Adrenal gland (tissue), 19 donors: ENCODE measurements around the gene SHFL. TPM values are rescaled to one million over a fixed set of nuclear protein-coding genes. Genes with fewer than 3 reads are reported as not detected.

Experiments used
- DNase-seq, 7 donors: peaks; one replicate each; pipeline ENCODE4 v3.0.0-alpha.2; 2019 to 2020
- H3K27ac ChIP-seq, 5 donors: fragments of 200-600 bp; sonication (generic) in 4 of 5; 1 replicate in 3 of 5; 2 replicates in 2 of 5; pipeline versions ENCODE4 v1.5.1 to v1.8.0; 2016 to 2020; ENCODE audit warnings: mild to moderate bottlenecking in 1 of 5
- H3K27me3 ChIP-seq: fragments of 200-600 bp; 2 replicates; pipeline ENCODE4 v1.8.0; 2021
- H3K36me3 ChIP-seq, 2 donors: fragments of 200-600 bp; replicated peaks in 1 of 2; 1 replicate in 1 of 2; 2 replicates in 1 of 2; pipeline versions ENCODE4 v1.5.1 to v1.8.0; 2018 to 2022
- H3K4me1 ChIP-seq, 2 donors: fragments of 200-600 bp; replicated peaks in 1 of 2; 1 replicate in 1 of 2; 2 replicates in 1 of 2; pipeline versions ENCODE4 v1.5.1 to v1.8.0; 2018 to 2021
- H3K4me3 ChIP-seq, 4 donors: fragments of 200-600 bp; sonication (generic) in 3 of 4; one replicate each; pipeline ENCODE4 v1.5.1; 2016 to 2018
- H3K9me3 ChIP-seq, 3 donors: fragments of 200-600 bp; sonication (generic) in 1 of 3; replicated peaks in 1 of 3; 1 replicate in 2 of 3; 2 replicates in 1 of 3; pipeline versions ENCODE4 v1.5.1 to v1.8.0; 2016 to 2021
- POLR2A ChIP-seq, 2 donors: fragments of 450-650 bp; IDR thresholded peaks; one replicate each; pipeline ENCODE4 v1.6.1; 2017; ENCODE audit warnings: antibody characterized with exemption in 2 of 2, mild to moderate bottlenecking in 2 of 2, moderate library complexity in 1 of 2
- WGBS, 4 donors: extraction: QIAGEN DNeasy Blood & Tissue Kit in 2 of 4; methylation state at CpG; one replicate each; pipeline versions ENCODE4 v1.1.5 to v1.1.7; 2013 to 2017; 5-methylcytosine and 5-hydroxymethylcytosine counted together
- intact Hi-C, 2 donors: fragments of 100-400 bp; cut with DNase I; formaldehyde crosslinking; loops; one replicate each; pipeline versions ENCODE4 v1.14.1 to v1.15.0; 2022 to 2023
- long read RNA-seq, 10 donors: library from polyadenylated mRNA in 3 of 10; unstranded in 2 of 10; stranded (forward) in 1 of 10; transcript quantifications; one replicate each; pipeline ENCODE4 v2.0.0 and lab custom pipeline, GENCODE V29; 2021 to 2026
- polyA plus RNA-seq, 3 donors: library from polyadenylated mRNA; stranded (reverse); fragments of 200-250 nt in 2 of 3; fragments of 350-450 nt in 1 of 3; fragmentation: Illumina TruSeq in 1 of 3; extraction: RNeasy Lipid Tissue Mini Kit (QIAGEN cat#74804) in 1 of 3; gene quantifications; one replicate each; pipeline ENCODE4 v1.2.3, GENCODE V29; 2013 to 2014
- total RNA-seq, 9 donors: library from RNA; depleted of rRNA in 4 of 9; stranded (reverse); fragments of >200 nt in 4 of 9; fragments of 120-200 nt in 1 of 9; fragmentation: NEBNext Ultra II Directional in 1 of 9; extraction: Animal tissue kit (Norgen Biotek cat#: 25700) in 1 of 9; gene quantifications; one replicate each; pipeline versions ENCODE4 v1.1.0 to v1.2.4, GENCODE V29; 2013 to 2023
- TF ChIP-seq, protein P1 (sequence below), 6 experiments: fragments of 450-650 bp in 4 of 6; fragments of 200-600 bp in 2 of 6; sonication (generic) in 1 of 6; IDR thresholded peaks; 1 replicate in 5 of 6; 2 replicates in 1 of 6; pipeline versions ENCODE4 v1.5.1 to v1.8.0; 2016 to 2021; ENCODE audit warnings: antibody characterized with exemption in 6 of 6, mild to moderate bottlenecking in 2 of 6, moderate library complexity in 1 of 6
- donor health status: healthy with polysubstance abuse.
- donor health status: Bipolar disorder and iron deficiency.
- donor health status: DM: yes; HTN: yes; CAD: no.
- donor health status: DM: no; HTN: no; CAD: no.
- donor health status: DM: no; HTN: no; CAD: no.
- donor health status: DM: yes; HTN: yes; CAD: no.

Gene SHFL
- total RNA-seq (10 to 100 TPM; 17.4 to 50.6 (median 40.9) TPM), polyA plus RNA-seq (100 to 1,000 TPM in 1 of 3 donors, 10 to 100 TPM in 2; 18.6 to 116 (median 85.5) TPM)
- long read RNA-seq, donor 1, transcript C19orf66-203 (7 exons, 2,079 nt), result minor isoform, 5 of 17 reads
- long read RNA-seq, donor 1, transcript C19orf66-204 (1 exons, 1,655 nt), result major isoform, 9 of 17 reads
- long read RNA-seq, donor 1, partial matches to known transcripts, result 0 of 17 reads
- long read RNA-seq, donor 1, other reads (novel, unspliced or antisense), result 0 of 17 reads
- long read RNA-seq, donor 2, partial matches to known transcripts, result 0 of 9 reads
- long read RNA-seq, donor 2, other reads (novel, unspliced or antisense), result 0 of 9 reads
- long read RNA-seq, donor 3, partial matches to known transcripts, result 0 of 6 reads
- long read RNA-seq, donor 3, other reads (novel, unspliced or antisense), result 0 of 6 reads
- long read RNA-seq, donor 4, transcript C19orf66-201 (8 exons, 2,117 nt), result major isoform, 7 of 15 reads
- long read RNA-seq, donor 4, partial matches to known transcripts, result 0 of 15 reads
- long read RNA-seq, donor 4, other reads (novel, unspliced or antisense), result 3 of 15 reads
- long read RNA-seq, donor 5, transcript C19orf66-203 (7 exons, 2,079 nt), result minor isoform, 24 of 103 reads
- long read RNA-seq, donor 5, transcript C19orf66-201 (8 exons, 2,117 nt), result major isoform, 52 of 103 reads
- long read RNA-seq, donor 5, transcript C19orf66-209 (8 exons, 1,481 nt), result minor isoform, 9 of 103 reads
- long read RNA-seq, donor 5, partial matches to known transcripts, result 3 of 103 reads
- long read RNA-seq, donor 5, other reads (novel, unspliced or antisense), result 14 of 103 reads
- long read RNA-seq, donor 6, transcript C19orf66-201 (8 exons, 2,117 nt), result major isoform, 12 of 18 reads
- long read RNA-seq, donor 6, partial matches to known transcripts, result 1 of 18 reads
- long read RNA-seq, donor 6, other reads (novel, unspliced or antisense), result 0 of 18 reads
- long read RNA-seq, donor 7, transcript C19orf66-204 (1 exons, 1,655 nt), result major isoform, 7 of 9 reads
- long read RNA-seq, donor 7, partial matches to known transcripts, result 0 of 9 reads
- long read RNA-seq, donor 7, other reads (novel, unspliced or antisense), result 0 of 9 reads
- long read RNA-seq, donor 8, transcript C19orf66-204 (1 exons, 1,655 nt), result major isoform, 11 of 16 reads
- long read RNA-seq, donor 8, partial matches to known transcripts, result 0 of 16 reads
- long read RNA-seq, donor 8, other reads (novel, unspliced or antisense), result 0 of 16 reads
- long read RNA-seq, donor 9, partial matches to known transcripts, result 0 of 7 reads
- long read RNA-seq, donor 9, other reads (novel, unspliced or antisense), result 0 of 7 reads
- long read RNA-seq, donor 10, transcript C19orf66-204 (1 exons, 1,655 nt), result major isoform, 10 of 11 reads
- long read RNA-seq, donor 10, partial matches to known transcripts, result 0 of 11 reads
- long read RNA-seq, donor 10, other reads (novel, unspliced or antisense), result 0 of 11 reads

- peaks cover 0 to 17% of the 10 kb centered on the region in 2 donors for H3K36me3 ChIP-seq
- no peaks in the 10 kb centered on the region for H3K27me3 ChIP-seq
- TF ChIP-seq POLR2A (IDR thresholded peaks at IDR 0.05), result peak in 1 of 2 donors; percentile 37
- TF ChIP-seq, protein P1, sequence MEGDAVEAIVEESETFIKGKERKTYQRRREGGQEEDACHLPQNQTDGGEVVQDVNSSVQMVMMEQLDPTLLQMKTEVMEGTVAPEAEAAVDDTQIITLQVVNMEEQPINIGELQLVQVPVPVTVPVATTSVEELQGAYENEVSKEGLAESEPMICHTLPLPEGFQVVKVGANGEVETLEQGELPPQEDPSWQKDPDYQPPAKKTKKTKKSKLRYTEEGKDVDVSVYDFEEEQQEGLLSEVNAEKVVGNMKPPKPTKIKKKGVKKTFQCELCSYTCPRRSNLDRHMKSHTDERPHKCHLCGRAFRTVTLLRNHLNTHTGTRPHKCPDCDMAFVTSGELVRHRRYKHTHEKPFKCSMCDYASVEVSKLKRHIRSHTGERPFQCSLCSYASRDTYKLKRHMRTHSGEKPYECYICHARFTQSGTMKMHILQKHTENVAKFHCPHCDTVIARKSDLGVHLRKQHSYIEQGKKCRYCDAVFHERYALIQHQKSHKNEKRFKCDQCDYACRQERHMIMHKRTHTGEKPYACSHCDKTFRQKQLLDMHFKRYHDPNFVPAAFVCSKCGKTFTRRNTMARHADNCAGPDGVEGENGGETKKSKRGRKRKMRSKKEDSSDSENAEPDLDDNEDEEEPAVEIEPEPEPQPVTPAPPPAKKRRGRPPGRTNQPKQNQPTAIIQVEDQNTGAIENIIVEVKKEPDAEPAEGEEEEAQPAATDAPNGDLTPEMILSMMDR (IDR thresholded peaks at IDR 0.05), result no peak
- 3 to 10% (median 6%) methylated on average over 23 to 81 of the region's 81 CpGs for WGBS, 4 donors
- H3K4me1 ChIP-seq, result peaks cover 4 to 5% of the 10 kb centered on the region in 2 donors
- H3K9me3 ChIP-seq, result no peaks in the 10 kb centered on the region
- H3K27ac ChIP-seq, result peak within 1 kb of the TSS in 4 of 5 donors; percentile 84 to 91 (median 85)
- peak; percentile 65 to 79 (median 77) for DNase-seq
- intact Hi-C loops, result no loop called here
- H3K4me3 ChIP-seq, result peak within 1 kb of the TSS; percentile 92 to 100 (median 97)
Observed at GRCh38 chr19:10085641-10086590, at the start of gene SHFL. Gene SHFL, plus strand, starts transcription at chr19:10086317. Its CDS starts 111 bp downstream, at chr19:10086428.

DNA sequence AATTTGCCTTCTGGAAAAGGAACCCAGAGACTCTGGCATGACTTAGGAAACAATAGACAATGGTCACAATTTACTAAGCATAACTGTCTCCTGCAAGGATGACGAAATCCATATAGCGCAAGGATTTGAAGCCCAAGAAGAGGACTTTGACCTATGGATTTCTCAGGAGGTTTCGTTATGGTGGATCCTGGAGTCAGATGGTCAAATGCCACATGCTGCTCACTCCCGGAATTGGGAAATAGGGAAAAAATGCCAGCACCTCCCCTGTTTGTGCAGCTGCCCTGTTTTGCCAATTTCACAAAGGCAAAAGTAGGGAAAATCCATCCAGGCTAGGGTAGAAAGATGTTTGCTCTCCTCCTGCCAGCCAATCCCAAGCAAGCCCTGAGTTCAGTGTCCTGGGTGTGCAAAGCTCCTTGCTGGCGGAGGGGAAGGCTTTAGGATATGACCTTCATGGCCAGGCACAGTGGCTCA, 49.5 kb upstream of the SHFL start:
- no peaks in the 10 kb centered on the region for H3K4me1 ChIP-seq
- no peaks in the 10 kb centered on the region for H3K36me3 ChIP-seq
- no peaks in the 10 kb centered on the region for H3K9me3 ChIP-seq
- H3K4me3 ChIP-seq, result no peak overlapping the region
- WGBS, 4 donors, result 60 to 69% (median 65%) methylated on average over 5 of the region's 5 CpGs
- no peak overlapping the region for H3K27ac ChIP-seq
- H3K27me3 ChIP-seq, result peaks cover 7% of the 10 kb centered on the region
- DNase-seq, result no peak
- intact Hi-C loops, result no loop called here
- no peak for TF ChIP-seq POLR2A (IDR thresholded peaks at IDR 0.05)
- TF ChIP-seq, protein P1 (IDR thresholded peaks at IDR 0.05), result no peak

GRCh38 chr19:10037367-10037766, 48.8 kb upstream of the SHFL start:
- 60 to 82% (median 62%) methylated on average over 4 of the region's 4 CpGs for WGBS, 4 donors
- TF ChIP-seq, protein P1 (IDR thresholded peaks at IDR 0.05), result no peak
- no peak for TF ChIP-seq POLR2A (IDR thresholded peaks at IDR 0.05)
- intact Hi-C loops, result no loop called here

More at GRCh38 chr19:10037367-10037766, 48.8 kb upstream of the SHFL start:
- Histone ChIP-seq H3K4me1 (no peaks in the 10 kb centered on the region), H3K36me3 (no peaks in the 10 kb centered on the region), H3K27me3 (peaks cover under 1% of the 10 kb centered on the region), H3K27ac (no peak overlapping the region), H3K4me3 (no peak overlapping the region), H3K9me3 (peaks cover 0 to 3% (median 0%) of the 10 kb centered on the region in 3 donors)
- DNase-seq, result no peak
